ENCODE data around the gene PTPRD.
"Not testable (repeated sequence)": the region's sequence is repeated elsewhere in the genome, so short reads cannot be mapped to it uniquely, and the experiment has no call there.

Gene PTPRD

DNA sequence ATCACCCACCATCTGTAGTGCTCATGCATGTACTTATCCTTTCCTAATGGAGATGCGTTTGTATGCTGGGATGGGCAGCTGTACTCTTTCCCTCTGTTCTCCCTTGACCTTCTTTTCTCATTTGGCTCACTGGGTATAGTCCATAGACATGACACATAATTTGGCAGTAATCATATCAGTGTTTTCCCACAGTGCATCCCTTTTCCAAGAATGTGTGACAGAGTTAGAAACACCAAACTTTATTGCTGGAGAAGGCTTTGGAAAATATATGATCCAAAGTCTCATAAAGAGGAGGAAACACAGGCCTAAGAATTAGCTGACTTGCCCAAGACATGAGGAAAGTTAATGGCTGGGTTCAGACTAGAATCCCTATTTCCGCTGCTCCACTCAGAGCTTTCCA, 1579.8 kb downstream of the PTPRD start:
- Mint-ChIP-seq H3K4me1 (no peaks in the 10 kb centered on the region), H3K27ac (no peak overlapping the region), H3K36me3 (no peaks in the 10 kb centered on the region), H3K9me3 (peaks cover 16% of the 10 kb centered on the region), H3K4me3 (no peak overlapping the region)
- no peak for ATAC-seq
- no peak for DNase-seq (ENCODE audit: low spot score in 2 of 2)

DNA sequence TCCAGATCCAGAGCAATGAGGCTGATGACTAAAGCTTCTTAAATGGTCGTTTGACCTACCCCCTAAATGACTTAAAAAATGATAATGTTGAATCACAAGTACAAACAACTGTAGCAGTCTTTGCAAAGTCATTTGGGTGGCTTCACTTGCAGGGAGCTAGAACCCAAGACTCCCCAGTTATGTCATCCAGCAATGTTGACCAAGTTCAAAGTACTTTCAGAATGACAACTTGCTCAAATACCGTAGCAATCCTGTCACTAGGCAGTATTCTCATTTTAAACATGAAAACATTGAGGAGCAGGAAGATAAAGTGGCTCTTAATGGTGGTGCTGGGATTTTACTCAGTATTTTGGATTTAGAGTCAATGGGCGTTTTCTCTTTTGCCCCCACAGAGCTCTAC, 1596.2 kb downstream of the PTPRD start:
- no peak overlapping the region for H3K27ac Mint-ChIP-seq
- no peaks in the 10 kb centered on the region for H3K4me1 Mint-ChIP-seq
- ATAC-seq (no peak), DNase-seq (ENCODE audit: low spot score in 2 of 2) (no peak)
- peaks cover 11% of the 10 kb centered on the region for H3K9me3 Mint-ChIP-seq
- no peak overlapping the region for H3K4me3 Mint-ChIP-seq
- H3K36me3 Mint-ChIP-seq: no peaks in the 10 kb centered on the region

DNA sequence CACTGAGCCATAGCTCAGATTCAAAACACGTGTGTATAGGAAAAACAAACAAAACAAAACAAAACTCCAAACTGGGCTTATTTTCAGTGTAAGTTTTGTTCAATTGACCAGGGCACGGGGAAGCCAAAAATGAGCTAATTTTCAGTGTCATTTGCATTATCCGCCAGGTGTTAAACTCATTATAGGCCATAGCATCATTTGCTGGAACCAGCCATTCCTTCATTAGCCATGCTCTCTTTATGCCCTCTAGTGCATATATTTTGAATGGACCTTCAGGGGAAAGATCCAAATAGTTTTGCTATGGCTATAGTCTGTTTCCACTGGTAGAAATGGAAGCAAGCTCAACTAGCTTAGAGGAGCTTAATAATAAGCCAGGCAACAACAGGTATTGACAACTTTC, 1608.0 kb downstream of the PTPRD start:
- H3K4me1 Mint-ChIP-seq: no peaks in the 10 kb centered on the region
- H3K27ac Mint-ChIP-seq: no peak overlapping the region
- ATAC-seq (no peak), DNase-seq (ENCODE audit: low spot score in 2 of 2) (no peak)
- H3K9me3 Mint-ChIP-seq: peaks cover 3% of the 10 kb centered on the region
- H3K36me3 Mint-ChIP-seq: no peaks in the 10 kb centered on the region
- no peak overlapping the region for H3K4me3 Mint-ChIP-seq

DNA sequence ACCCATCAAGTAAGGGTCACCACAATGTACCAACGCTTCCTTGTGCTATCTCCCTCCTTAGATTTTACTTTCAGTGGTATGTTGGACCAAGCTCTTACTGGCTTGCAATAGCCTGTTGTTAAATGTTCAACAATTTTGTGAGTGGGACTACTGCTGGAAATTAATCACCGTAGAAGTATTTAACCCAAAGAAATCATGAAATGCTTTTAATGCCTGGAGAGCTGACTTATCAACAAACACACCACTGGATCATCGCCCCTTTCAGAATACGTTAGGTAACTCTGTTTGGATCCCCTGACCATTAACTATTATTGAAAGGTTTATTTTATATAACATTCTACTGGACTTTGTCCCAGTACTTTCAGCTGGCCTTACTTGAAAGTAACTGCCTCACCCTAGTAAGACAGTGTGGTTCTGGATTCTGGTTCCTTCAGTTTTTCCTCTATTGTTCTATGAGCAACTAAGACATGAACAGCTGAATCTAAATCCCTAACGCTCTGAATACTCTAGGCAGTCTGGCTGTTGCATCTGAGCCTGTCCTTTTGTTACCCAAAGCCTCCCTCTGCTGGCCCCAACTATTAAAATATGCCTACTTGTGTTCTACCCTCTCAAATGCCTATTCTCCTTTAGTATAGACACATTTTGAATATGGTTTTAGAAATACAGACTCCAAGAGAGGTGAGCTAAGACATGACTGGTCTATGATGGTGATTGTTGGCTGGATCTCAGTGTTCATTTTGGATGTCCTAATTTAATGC, 1609.8 kb downstream of the PTPRD start:
- no peak overlapping the region for H3K27ac Mint-ChIP-seq
- DNase-seq (ENCODE audit: low spot score in 2 of 2) (no peak), ATAC-seq (no peak)
- no peak overlapping the region for H3K4me3 Mint-ChIP-seq
- peaks cover 3% of the 10 kb centered on the region for H3K9me3 Mint-ChIP-seq
- no peaks in the 10 kb centered on the region for H3K36me3 Mint-ChIP-seq
- no peaks in the 10 kb centered on the region for H3K4me1 Mint-ChIP-seq

DNA sequence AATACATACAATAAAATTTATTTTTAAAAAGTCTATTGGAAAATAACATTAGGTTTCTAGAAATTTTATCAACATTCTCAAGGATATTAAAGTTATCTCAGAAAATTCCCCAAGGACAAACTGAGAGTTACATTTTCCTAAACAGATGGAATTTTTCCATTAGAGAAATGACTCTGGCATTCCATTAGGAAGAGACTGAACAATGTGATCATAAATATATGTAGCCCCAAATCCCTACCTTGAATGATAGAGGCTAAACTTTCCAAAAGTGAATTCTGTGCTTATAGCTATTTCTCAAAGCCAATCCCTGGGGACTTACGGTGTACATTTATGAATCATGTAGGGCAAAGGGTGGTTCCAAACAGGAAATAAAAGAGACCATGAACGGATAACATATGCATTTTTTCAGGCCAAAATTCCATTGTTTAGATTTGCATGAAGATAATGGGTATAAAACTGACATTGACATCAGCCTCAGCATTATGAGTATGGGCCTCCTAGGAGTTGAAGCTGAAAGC, 1632.2 kb downstream of the PTPRD start:
- no peaks in the 10 kb centered on the region for H3K36me3 Mint-ChIP-seq
- no peak for ATAC-seq
- H3K4me1 Mint-ChIP-seq: no peaks in the 10 kb centered on the region
- no peak overlapping the region for H3K27ac Mint-ChIP-seq
- no peak for DNase-seq (ENCODE audit: low spot score in 2 of 2)
- no peak overlapping the region for H3K4me3 Mint-ChIP-seq
- H3K9me3 Mint-ChIP-seq: no peaks in the 10 kb centered on the region

DNA sequence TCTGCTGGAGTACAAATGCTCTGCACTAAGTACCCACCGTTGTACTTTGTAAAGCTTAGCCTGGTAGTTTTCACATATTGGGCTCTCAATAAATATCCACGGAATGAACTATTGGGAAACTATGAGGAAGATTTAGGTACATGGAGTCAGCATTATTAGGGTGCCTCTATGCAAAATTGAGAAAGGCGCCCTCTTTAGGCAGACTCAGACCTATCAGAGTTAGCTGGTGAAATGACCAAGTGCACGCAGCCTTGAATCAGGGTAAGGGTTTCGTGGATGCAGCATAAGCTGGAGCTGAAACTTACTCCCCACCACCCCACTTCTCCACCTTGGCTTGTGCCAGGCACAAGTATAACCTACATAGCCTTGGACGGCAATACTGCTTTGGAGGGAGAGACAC, 1634.5 kb downstream of the PTPRD start:
- no peak for ATAC-seq
- H3K9me3 Mint-ChIP-seq: no peaks in the 10 kb centered on the region

DNA sequence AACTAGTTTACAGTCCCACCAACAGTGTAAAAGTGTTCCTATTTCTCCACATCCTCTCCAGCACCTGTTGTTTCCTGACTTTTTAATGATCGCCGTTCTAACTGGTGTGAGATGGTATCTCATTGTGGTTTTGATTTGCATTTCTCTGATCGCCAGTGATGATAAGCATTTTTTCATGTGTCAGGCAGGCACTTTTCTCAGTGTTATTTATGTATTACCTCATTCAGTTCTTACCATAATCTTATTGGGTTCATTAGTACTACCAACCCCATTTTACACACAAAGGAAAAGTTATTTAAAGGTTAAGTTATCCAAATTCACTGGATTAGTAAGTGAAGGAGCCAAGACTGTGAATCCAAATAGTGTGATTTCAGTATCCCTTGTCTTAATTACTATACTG, 1644.5 kb downstream of the PTPRD start:
- H3K36me3 Mint-ChIP-seq; H3K4me1 Mint-ChIP-seq; H3K4me3 Mint-ChIP-seq; DNase-seq (ENCODE audit: low spot score in 2 of 2); H3K27ac Mint-ChIP-seq; ATAC-seq: not testable (repeated sequence)
- peaks cover 16% of the 10 kb centered on the region for H3K9me3 Mint-ChIP-seq

More for the DNA sequence above, 1634.5 kb downstream of the PTPRD start:
- DNase-seq (ENCODE audit: low spot score in 2 of 2): no peak
- Mint-ChIP-seq H3K4me1 (no peaks in the 10 kb centered on the region), H3K4me3 (no peak overlapping the region), H3K36me3 (no peaks in the 10 kb centered on the region), H3K27ac (no peak overlapping the region)

DNA sequence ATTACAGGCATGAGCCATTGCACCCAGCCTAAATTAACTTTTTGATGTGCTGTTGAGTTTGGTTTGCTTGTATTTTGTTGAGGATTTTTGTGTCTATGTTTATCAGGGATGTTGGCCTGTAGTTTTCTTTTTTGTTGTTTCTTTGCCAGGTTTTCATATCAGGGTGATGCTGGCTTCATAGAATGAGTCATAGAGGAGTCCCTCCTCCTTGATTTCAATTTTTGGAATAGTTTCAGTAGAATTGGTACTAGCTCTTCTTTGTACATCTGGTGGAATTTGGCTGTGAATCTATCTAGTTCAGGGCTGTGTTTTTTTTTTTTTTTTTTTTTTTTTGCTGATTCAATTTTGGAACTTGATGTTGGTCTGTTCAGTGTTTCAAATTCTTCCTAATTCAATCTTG, 1648.9 kb downstream of the PTPRD start:
- Mint-ChIP-seq H3K36me3 (no peaks in the 10 kb centered on the region), H3K9me3 (peaks cover 13% of the 10 kb centered on the region), H3K27ac (no peak overlapping the region), H3K4me1 (no peaks in the 10 kb centered on the region), H3K4me3 (no peak overlapping the region)
- ATAC-seq (no peak), DNase-seq (ENCODE audit: low spot score in 2 of 2) (no peak)

DNA sequence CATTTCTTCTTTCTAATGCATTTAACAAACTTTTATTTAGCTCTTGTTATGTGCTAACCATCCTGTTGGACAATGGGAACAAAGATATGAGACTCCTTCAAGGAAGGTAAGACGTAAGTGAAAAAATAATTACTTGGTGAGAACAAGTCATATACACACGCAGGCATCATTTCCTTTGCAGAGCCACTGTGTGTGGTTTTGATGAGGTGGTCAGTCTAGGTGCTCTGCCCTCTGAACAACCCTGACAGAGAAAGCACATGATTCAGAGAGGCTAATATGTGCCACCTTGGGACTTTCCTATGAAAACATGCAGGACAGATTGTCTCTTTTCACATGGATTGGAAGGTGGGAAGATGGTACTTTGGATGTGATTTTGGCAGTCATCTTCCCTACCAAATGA, 1650.7 kb downstream of the PTPRD start:
- H3K36me3 Mint-ChIP-seq: no peaks in the 10 kb centered on the region
- no peak for ATAC-seq

DNA sequence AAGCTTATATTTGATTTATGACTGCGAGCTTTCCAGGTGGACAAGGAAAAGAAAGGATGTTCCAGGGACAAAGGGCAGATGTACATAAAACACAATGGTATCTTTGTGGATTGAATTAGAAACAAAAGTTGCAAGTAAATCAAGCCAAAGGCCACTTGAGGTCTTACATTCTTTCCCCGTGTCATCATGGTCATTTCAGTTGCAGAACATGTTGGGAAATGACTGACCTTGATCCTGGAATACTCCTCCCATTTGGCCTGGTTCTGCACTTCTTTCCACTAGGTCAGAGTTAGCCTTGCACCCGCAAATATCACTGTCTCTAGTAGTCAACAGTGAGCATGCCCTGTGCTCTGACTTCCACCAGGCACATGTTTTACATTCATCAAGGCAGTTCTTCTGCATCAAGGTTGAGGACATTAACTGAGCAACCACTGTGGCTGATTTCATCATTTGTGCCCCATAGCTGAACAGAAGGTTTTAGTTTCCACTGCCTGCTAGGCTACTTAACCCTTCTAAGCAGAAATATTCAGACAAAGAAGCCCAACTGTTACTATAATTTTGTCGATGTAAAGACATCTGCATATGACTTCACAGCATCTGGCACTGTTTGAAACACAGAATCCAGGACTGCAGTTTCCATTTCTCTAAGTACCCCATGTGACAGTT, 1651.5 kb downstream of the PTPRD start:
- Mint-ChIP-seq H3K27ac (no peak overlapping the region), H3K4me1 (no peaks in the 10 kb centered on the region), H3K9me3 (peaks cover 13% of the 10 kb centered on the region), H3K36me3 (no peaks in the 10 kb centered on the region), H3K4me3 (no peak overlapping the region)
- DNase-seq (ENCODE audit: low spot score in 2 of 2) (no peak), ATAC-seq (no peak)

More for the DNA sequence above, 1650.7 kb downstream of the PTPRD start:
- H3K4me1 Mint-ChIP-seq: no peaks in the 10 kb centered on the region
- H3K4me3 Mint-ChIP-seq: no peak overlapping the region
- no peak for DNase-seq (ENCODE audit: low spot score in 2 of 2)
- peaks cover 13% of the 10 kb centered on the region for H3K9me3 Mint-ChIP-seq
- H3K27ac Mint-ChIP-seq: no peak overlapping the region

DNA sequence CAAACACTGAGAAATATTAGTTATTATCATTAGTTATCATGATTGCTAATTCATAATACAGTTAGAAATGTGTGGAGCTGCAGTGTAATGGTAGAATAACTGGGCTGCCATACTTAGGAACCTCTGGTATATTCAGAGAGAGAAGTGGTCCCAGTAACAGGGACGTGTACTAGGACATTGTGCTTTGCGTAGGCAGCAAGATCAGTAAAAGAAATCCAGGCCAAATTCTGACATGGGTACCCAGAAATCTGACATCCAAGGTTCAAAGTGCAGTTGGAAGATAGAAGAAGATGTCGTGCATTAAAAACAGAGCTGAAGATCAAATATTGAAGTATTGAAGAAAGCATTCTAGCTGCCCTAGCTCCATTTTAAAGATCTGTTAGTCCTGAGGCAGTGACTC, 1652.5 kb downstream of the PTPRD start:
- Mint-ChIP-seq H3K9me3 (peaks cover 9% of the 10 kb centered on the region), H3K36me3 (no peaks in the 10 kb centered on the region), H3K27ac (no peak overlapping the region), H3K4me1 (no peaks in the 10 kb centered on the region), H3K4me3 (no peak overlapping the region)
- no peak for DNase-seq (ENCODE audit: low spot score in 2 of 2)
- ATAC-seq: no peak

DNA sequence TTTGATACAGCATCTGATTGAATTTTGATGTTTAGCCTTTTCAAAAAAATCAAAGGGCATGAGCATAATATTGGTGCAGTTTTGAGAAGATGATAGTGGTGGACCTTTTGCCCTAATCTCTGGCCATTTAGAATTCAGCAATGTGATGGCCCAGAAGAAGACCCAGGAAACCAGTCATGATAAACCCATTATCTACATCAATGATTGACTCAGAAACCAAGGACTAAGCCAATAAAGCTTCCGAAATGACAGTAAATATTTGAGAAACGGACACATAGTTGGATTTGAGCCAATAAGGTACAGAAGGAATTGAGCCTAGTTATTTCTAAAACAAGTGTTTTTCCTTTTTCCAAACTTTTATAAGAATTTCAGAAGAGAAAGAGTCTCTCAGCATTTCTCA, 1654.4 kb downstream of the PTPRD start:
- no peaks in the 10 kb centered on the region for H3K4me1 Mint-ChIP-seq
- no peak overlapping the region for H3K4me3 Mint-ChIP-seq
- no peak for ATAC-seq
- no peak for DNase-seq (ENCODE audit: low spot score in 2 of 2)
- H3K27ac Mint-ChIP-seq: no peak overlapping the region
- H3K9me3 Mint-ChIP-seq: peaks cover 9% of the 10 kb centered on the region
- H3K36me3 Mint-ChIP-seq: no peaks in the 10 kb centered on the region

DNA sequence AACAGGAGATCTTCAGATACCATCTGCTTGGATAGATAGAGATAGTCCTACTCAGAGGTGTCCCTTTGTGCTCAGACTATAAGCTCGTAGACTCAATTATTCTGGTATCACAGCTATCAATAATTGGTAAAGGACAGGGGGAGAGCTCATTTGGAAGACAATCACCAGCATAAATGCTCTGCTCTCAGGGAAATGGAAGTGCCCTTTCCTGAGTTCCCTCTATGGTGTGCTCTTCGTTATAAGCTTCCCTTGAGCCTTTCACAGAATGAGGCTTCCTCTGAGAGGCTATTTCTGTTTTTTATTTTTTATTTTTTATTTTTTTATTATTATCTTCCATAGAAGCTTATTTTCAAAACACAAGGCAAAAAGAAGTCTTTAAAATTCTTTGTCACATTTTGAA, 1657.5 kb downstream of the PTPRD start:
- H3K4me1 Mint-ChIP-seq: no peaks in the 10 kb centered on the region
- no peak overlapping the region for H3K27ac Mint-ChIP-seq
- ATAC-seq: no peak
- peaks cover 9% of the 10 kb centered on the region for H3K9me3 Mint-ChIP-seq
- H3K36me3 Mint-ChIP-seq: no peaks in the 10 kb centered on the region
- DNase-seq (ENCODE audit: low spot score in 2 of 2): no peak
- no peak overlapping the region for H3K4me3 Mint-ChIP-seq

DNA sequence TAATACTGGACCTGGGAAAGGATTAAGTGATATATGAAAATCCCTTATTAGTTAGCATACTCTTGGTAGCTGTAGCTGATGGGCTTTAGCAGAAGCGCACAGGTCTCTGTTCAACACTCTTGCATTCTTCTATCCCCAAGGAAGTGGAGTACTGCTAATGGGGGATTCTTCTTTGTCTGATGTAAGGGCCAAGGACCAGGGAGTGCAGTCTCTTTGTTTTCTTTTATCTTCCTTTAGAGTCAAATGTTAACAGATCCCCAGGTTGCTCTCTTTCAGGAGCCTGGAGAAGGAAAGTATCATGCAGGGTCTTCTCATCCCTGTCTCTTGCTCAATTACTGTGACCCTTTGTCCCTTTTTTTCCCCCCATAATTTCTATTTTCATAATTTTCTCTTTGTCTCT, 1666.3 kb downstream of the PTPRD start:
- ATAC-seq: no peak
- Mint-ChIP-seq H3K9me3 (peaks cover 12% of the 10 kb centered on the region), H3K36me3 (no peaks in the 10 kb centered on the region), H3K27ac (no peak overlapping the region), H3K4me1 (no peaks in the 10 kb centered on the region), H3K4me3 (no peak overlapping the region)
- DNase-seq (ENCODE audit: low spot score in 2 of 2): no peak

DNA sequence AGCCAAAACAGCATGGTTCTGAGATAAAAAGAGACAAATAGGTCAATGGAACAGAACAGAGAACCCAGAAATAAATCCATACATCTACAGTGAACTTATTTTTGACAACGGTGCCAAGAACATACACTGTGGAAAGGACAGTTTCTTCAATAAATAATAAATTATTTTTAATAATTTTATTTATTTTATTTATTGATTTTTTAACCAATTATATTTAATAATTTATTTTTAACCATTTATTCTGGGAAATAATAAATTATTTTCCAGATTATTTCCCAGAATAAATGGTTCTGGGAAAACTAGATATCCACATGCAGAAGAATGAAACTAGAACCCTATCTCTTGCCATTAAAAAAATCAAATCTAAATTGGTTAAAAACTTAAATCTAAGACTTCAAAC, 1669.4 kb downstream of the PTPRD start:
- Mint-ChIP-seq H3K4me3 (no peak overlapping the region), H3K27ac (no peak overlapping the region), H3K4me1 (no peaks in the 10 kb centered on the region), H3K9me3 (peaks cover 13% of the 10 kb centered on the region), H3K36me3 (no peaks in the 10 kb centered on the region)
- no peak for DNase-seq (ENCODE audit: low spot score in 2 of 2)
- ATAC-seq: no peak

DNA sequence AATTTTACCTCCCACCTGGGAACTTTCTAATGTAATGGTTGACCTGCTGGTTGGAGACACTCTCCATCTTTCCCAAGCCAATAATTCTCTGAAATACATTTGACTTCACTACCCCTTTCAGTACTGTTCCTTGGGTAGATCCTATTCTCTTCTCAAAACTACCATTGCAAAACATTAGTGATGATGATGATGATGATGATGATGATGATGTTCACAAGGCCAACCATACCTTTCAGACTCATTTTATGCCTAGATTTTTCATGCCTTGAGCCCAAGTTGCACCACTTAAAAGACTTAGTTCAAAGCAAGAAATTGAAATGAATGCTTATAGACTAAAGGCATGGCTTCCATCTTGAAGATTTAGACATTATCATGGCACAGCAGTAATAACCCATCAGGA, 1672.2 kb downstream of the PTPRD start:
- no peak for ATAC-seq
- Mint-ChIP-seq H3K4me3 (no peak overlapping the region), H3K9me3 (peaks cover 10% of the 10 kb centered on the region), H3K36me3 (no peaks in the 10 kb centered on the region), H3K4me1 (no peaks in the 10 kb centered on the region), H3K27ac (no peak overlapping the region)
- DNase-seq (ENCODE audit: low spot score in 2 of 2): no peak

All from stimulated activated effector memory CD8-positive, alpha-beta T cell treated with anti-CD3 and anti-CD28 coated beads, Interleukin-12 subunit alpha, Interleukin-12 subunit beta, amount 100 ng/mL, for 72 hours (primary cell).